Lung (tissue), 12 donors: ENCODE measurements around the gene SLC19A1. TPM values are rescaled to one million over a fixed set of nuclear protein-coding genes. Genes with fewer than 3 reads are reported as not detected.

Experiments
- ATAC-seq: fragments of 200-7000 bp; cut with Tn5 transposase; one replicate; pipeline ENCODE4 v1.9.1; 2020; ENCODE audit warnings: moderate number of reproducible peaks; ENCODE audit not compliant: insufficient read depth, low FRiP score
- DNase-seq, 3 donors: peaks; one replicate each; pipeline ENCODE4 v3.0.0-alpha.2; 2013 to 2017
- H3K27ac ChIP-seq, 2 donors: one replicate each; pipeline ENCODE4 v1.5.1; 2013; ENCODE audit warnings: mild to moderate bottlenecking in 2 of 2, moderate library complexity in 2 of 2, control low read depth in 1 of 2, inconsistent platforms in 1 of 2, low read depth in 1 of 2, low read length in 1 of 2
- H3K27me3 ChIP-seq, 3 donors: one replicate each; pipeline ENCODE4 v1.5.1; 2013; ENCODE audit warnings: low read length in 2 of 3; ENCODE audit not compliant: control insufficient read depth in 3 of 3, insufficient read depth in 3 of 3
- H3K36me3 ChIP-seq, 4 donors: one replicate each; pipeline ENCODE4 v1.5.1; 2013; ENCODE audit warnings: low read length in 4 of 4, mild to moderate bottlenecking in 1 of 4, moderate library complexity in 1 of 4; ENCODE audit not compliant: control insufficient read depth in 4 of 4, insufficient read depth in 4 of 4
- H3K4me1 ChIP-seq, 5 donors: one replicate each; pipeline ENCODE4 v1.5.1; 2013; ENCODE audit warnings: low read length in 5 of 5, mild to moderate bottlenecking in 2 of 5, moderate library complexity in 1 of 5; ENCODE audit not compliant: control insufficient read depth in 5 of 5, insufficient read depth in 5 of 5
- H3K4me3 ChIP-seq: one replicate; pipeline ENCODE4 v1.5.1; 2013; ENCODE audit warnings: mild to moderate bottlenecking, control low read depth, moderate library complexity
- H3K9ac ChIP-seq, 2 donors: one replicate each; pipeline ENCODE4 v1.5.1; 2013; ENCODE audit warnings: low read length in 2 of 2, control low read depth in 1 of 2; ENCODE audit not compliant: insufficient read depth in 1 of 2
- H3K9me3 ChIP-seq, 4 donors: one replicate each; pipeline ENCODE4 v1.5.1; 2013; ENCODE audit warnings: low read length in 3 of 4, mild to moderate bottlenecking in 1 of 4, moderate library complexity in 1 of 4; ENCODE audit not compliant: control insufficient read depth in 4 of 4, insufficient read depth in 3 of 4
- WGBS, 2 donors: extraction: QIAGEN DNeasy Blood & Tissue Kit; methylation state at CpG; one replicate each; pipeline ENCODE4 v1.1.7; 2013; 5-methylcytosine and 5-hydroxymethylcytosine counted together
- polyA plus RNA-seq, 2 donors: library from polyadenylated mRNA; stranded (reverse); fragments of 200-250 nt; gene quantifications; one replicate each; pipeline ENCODE4 v1.2.1, GENCODE V29; 2013
- total RNA-seq, 2 donors: library from RNA; depleted of rRNA in 1 of 2; stranded (reverse); fragments of >200 nt in 1 of 2; gene quantifications; one replicate each; pipeline ENCODE4 v1.2.1, GENCODE V29; 2014 to 2021
- TF ChIP-seq, protein P1 (sequence below): IDR thresholded peaks from 2 replicates; pipeline ENCODE4 v1.5.1; 2012; ENCODE audit warnings: mild to moderate bottlenecking; ENCODE audit errors: control extremely low read depth, extremely low read depth
- donor health status: control.
- donor health status: control.
- donor health status: Bipolar disorder and iron deficiency.
- donor health status: healthy.
- donor health status: DM: yes; HTN: yes; CAD: no.

SLC19A1 gene
- total and polyA plus RNA-seq, 4 donors = 23.8 to 42.0 (median 26.2) TPM

DNA sequence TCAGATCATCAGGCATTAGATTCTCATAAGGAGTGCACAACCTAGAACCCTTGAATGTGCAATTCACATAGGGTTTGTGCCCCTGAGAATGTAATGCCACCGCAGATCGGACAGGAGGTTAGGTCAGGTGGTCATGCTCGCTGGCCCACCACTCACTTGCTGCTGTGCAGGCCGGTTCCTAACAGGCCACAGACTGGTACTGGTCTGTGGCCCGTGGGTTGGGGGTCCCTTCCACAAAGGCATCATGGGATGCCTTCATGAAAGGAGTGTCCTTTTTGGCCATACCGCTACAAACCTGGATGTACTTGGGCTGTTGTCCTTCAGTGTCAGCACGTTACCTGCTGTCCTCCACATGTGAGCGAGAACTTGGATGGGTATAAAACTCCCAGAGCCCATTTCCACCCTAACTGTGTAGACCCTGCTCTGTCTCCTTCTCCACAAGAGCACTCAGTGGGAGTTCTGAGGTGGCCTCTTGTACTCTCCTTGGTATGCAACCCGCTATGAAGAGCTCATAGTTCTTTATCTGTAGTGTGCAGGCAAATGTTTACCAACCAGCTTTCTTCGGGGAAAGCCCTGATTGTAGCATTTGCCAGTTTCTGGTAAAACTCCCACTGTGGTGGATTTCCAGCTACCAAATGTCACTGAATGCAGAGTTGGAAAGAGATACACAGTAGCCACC is 41.7 kb upstream of the SLC19A1 start:
- ATAC-seq = no peak
- H3K4me1 ChIP-seq = peaks cover 0 to 7% (median 0%) of the 10 kb centered on the region in 5 donors
- H3K27ac ChIP-seq = no peak overlapping the region
- H3K9ac ChIP-seq = no peak overlapping the region
- H3K9me3 ChIP-seq = peaks cover 0 to 20% (median 10%) of the 10 kb centered on the region in 4 donors
- peak in 1 of 3 donors; percentile 39 for DNase-seq
- peaks cover 0 to 2% (median 0%) of the 10 kb centered on the region in 3 donors for H3K27me3 ChIP-seq
- TF ChIP-seq, protein P1, sequence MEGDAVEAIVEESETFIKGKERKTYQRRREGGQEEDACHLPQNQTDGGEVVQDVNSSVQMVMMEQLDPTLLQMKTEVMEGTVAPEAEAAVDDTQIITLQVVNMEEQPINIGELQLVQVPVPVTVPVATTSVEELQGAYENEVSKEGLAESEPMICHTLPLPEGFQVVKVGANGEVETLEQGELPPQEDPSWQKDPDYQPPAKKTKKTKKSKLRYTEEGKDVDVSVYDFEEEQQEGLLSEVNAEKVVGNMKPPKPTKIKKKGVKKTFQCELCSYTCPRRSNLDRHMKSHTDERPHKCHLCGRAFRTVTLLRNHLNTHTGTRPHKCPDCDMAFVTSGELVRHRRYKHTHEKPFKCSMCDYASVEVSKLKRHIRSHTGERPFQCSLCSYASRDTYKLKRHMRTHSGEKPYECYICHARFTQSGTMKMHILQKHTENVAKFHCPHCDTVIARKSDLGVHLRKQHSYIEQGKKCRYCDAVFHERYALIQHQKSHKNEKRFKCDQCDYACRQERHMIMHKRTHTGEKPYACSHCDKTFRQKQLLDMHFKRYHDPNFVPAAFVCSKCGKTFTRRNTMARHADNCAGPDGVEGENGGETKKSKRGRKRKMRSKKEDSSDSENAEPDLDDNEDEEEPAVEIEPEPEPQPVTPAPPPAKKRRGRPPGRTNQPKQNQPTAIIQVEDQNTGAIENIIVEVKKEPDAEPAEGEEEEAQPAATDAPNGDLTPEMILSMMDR = no peak
- H3K36me3 ChIP-seq = no peaks in the 10 kb centered on the region
- WGBS, 2 donors = 76 to 86% methylated on average over 10 of the region's 10 CpGs
- H3K4me3 ChIP-seq = no peak overlapping the region

DNA sequence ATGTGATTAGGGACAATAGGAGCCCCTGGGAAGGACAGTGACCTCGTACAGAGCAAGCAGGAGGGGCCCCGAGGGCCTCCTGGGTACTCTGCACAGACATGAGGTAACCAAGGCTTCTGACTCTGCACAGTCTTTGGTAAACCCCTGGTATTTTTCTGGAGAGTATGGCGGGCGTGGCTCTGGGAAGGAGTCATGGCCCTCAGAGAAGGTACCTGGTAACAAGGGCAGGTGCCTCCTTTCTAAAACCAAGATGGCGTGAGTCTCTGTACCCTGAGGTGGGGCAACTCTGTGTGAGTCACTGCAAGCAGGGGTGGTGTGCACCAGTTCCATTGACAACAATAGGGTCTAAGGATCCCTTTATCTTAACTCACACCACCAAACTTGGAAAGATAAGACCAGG is 39.9 kb upstream of the SLC19A1 start:
- TF ChIP-seq, protein P1 = no peak
- Histone ChIP-seq H3K27me3 (no peaks in the 10 kb centered on the region), H3K9ac (no peak overlapping the region), H3K27ac (no peak overlapping the region), H3K4me3 (no peak overlapping the region), H3K4me1 (peaks cover 0 to 18% (median 0%) of the 10 kb centered on the region in 5 donors), H3K36me3 (no peaks in the 10 kb centered on the region), H3K9me3 (peaks cover 0 to 12% (median 9%) of the 10 kb centered on the region in 4 donors)
- 85 to 92% methylated on average over 5 of the region's 5 CpGs for WGBS, 2 donors
- DNase-seq (peak in 1 of 3 donors; percentile 2), ATAC-seq (no peak)

DNA sequence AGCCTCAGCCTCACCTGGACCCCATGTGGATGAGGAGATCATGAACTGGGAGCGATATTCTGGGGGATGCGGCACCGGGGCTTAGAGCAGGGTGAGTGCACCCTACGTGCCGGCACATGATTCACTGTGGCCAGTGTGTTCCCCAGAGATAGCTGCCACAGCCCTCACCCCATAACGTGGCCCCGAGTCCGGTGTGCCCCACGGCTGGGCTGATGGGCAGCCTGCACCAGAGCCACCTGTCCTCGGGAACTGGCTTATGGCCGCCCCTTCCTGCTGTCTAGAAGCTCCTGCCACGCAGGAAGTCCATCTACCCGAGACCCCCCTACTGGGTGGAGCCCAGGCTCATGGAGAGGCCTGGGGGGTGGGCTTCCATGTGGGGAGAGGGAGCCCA is 39.1 kb upstream of the SLC19A1 start:
- ATAC-seq (no peak), DNase-seq (no peak)
- Histone ChIP-seq H3K4me3 (no peak overlapping the region), H3K27me3 (no peaks in the 10 kb centered on the region), H3K9me3 (peaks cover 0 to 10% (median 4%) of the 10 kb centered on the region in 4 donors), H3K4me1 (peaks cover 0 to 18% (median 0%) of the 10 kb centered on the region in 5 donors), H3K9ac (no peak overlapping the region), H3K27ac (no peak overlapping the region), H3K36me3 (no peaks in the 10 kb centered on the region)
- 88 to 91% methylated on average over 13 of the region's 13 CpGs for WGBS, 2 donors
- TF ChIP-seq, protein P1 = no peak
